HFFc6 (cell line): ENCODE results near the gene BMPR1B. TPM values are rescaled to one million over a fixed set of nuclear protein-coding genes. Genes with fewer than 3 reads are reported as not detected.

Source experiments
- DNase-seq: peaks from one replicate; pipeline ENCODE4 v3.0.0-alpha.2; 2018
- H3K27ac Mint-ChIP-seq: 2 replicates; pipeline ENCODE4 v1.8.0; 2020; ENCODE audit warnings: mild to moderate bottlenecking, mixed read lengths
- H3K27me3 Mint-ChIP-seq: 2 replicates; pipeline ENCODE4 v1.8.0; 2021; ENCODE audit warnings: mild to moderate bottlenecking, moderate library complexity, mixed read lengths; ENCODE audit not compliant: insufficient read depth
- H3K36me3 Mint-ChIP-seq: 2 replicates; pipeline ENCODE4 v1.8.0; 2021; ENCODE audit warnings: low read depth, mixed read lengths
- H3K4me1 Mint-ChIP-seq: 2 replicates; pipeline ENCODE4 v1.8.0; 2020; ENCODE audit warnings: low read depth, mixed read lengths
- H3K4me3 Mint-ChIP-seq: 2 replicates; pipeline ENCODE4 v1.8.0; 2020; ENCODE audit warnings: mild to moderate bottlenecking, moderate library complexity, mixed read lengths
- H3K9me3 Mint-ChIP-seq: 2 replicates; pipeline ENCODE4 v1.8.0; 2020; ENCODE audit warnings: mild to moderate bottlenecking, mixed read lengths
- total RNA-seq, 6 experiments: library from RNA; stranded (reverse); fragmentation: NEBNext Ultra II Directional; extraction: Animal tissue kit (Norgen Biotek cat#: 25700); gene quantifications; 2 replicates in 1 of 6; 3 replicates in 5 of 6; pipeline ENCODE4 v1.2.3, GENCODE V29; 2021
- TF ChIP-seq, protein P1 (sequence below): fragments of 200-600 bp; sonication (generic); IDR thresholded peaks from 2 replicates; pipeline ENCODE4 v1.5.0; 2021; ENCODE audit warnings: antibody characterized with exemption, mild to moderate bottlenecking

Gene BMPR1B
- total RNA-seq, 6 experiments from 2014 or later: not detected

DNA sequence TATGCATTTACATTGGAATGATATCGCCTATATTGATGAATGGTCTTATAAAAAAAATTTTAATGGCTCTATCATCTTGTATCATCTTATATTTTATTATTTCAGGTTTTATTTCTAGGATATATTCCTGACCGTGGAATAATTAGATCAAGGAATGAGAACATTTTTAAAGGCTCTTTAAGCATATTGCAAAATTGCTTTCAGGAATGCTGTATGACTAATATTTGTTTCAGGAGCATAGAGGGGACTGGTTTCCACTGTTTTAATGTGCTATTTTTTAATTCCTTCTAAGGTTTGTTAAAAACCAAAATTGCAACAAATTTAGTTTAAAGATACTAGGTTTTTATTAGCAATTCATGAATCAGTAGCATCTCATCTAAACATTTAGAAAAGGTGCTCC is 120.2 kb downstream of the BMPR1B start:
- Mint-ChIP-seq H3K27me3 (peaks cover 1% of the 10 kb centered on the region; the same call in 1 of the 2 replicates), H3K4me3 (no peak overlapping the region), H3K9me3 (no peaks in the 10 kb centered on the region), H3K4me1 (peaks cover 15% of the 10 kb centered on the region), H3K36me3 (no peaks in the 10 kb centered on the region), H3K27ac (no peak overlapping the region)
- peak; percentile 15 for DNase-seq
- TF ChIP-seq, protein P1, sequence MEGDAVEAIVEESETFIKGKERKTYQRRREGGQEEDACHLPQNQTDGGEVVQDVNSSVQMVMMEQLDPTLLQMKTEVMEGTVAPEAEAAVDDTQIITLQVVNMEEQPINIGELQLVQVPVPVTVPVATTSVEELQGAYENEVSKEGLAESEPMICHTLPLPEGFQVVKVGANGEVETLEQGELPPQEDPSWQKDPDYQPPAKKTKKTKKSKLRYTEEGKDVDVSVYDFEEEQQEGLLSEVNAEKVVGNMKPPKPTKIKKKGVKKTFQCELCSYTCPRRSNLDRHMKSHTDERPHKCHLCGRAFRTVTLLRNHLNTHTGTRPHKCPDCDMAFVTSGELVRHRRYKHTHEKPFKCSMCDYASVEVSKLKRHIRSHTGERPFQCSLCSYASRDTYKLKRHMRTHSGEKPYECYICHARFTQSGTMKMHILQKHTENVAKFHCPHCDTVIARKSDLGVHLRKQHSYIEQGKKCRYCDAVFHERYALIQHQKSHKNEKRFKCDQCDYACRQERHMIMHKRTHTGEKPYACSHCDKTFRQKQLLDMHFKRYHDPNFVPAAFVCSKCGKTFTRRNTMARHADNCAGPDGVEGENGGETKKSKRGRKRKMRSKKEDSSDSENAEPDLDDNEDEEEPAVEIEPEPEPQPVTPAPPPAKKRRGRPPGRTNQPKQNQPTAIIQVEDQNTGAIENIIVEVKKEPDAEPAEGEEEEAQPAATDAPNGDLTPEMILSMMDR: no peak

DNA sequence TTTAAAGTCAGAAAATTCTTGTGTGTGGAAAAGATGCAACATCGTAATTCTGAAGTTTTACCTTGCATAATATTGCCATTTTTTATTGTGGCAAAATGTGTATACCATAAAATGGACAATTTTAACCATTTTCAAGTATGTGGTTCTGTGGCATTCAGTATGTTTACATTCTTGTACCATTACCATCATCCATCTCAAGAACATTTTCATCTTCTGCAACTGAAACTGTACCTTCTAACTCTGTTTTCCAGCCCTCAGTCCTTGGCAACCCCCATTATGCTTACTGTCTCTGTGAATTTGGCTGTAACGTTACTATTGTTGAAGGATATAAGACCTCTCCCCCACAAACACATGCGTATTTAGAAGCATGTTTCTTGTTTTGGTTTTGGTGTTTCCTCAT is 123.2 kb downstream of the BMPR1B start:
- H3K4me1 Mint-ChIP-seq: peaks cover 15% of the 10 kb centered on the region
- H3K4me3 Mint-ChIP-seq: no peak overlapping the region
- H3K27ac Mint-ChIP-seq: no peak overlapping the region
- no peaks in the 10 kb centered on the region for H3K36me3 Mint-ChIP-seq
- no peaks in the 10 kb centered on the region for H3K9me3 Mint-ChIP-seq
- TF ChIP-seq, protein P1: no peak
- H3K27me3 Mint-ChIP-seq: no peaks in the 10 kb centered on the region; the same call in 1 of the 2 replicates
- no peak for DNase-seq

DNA sequence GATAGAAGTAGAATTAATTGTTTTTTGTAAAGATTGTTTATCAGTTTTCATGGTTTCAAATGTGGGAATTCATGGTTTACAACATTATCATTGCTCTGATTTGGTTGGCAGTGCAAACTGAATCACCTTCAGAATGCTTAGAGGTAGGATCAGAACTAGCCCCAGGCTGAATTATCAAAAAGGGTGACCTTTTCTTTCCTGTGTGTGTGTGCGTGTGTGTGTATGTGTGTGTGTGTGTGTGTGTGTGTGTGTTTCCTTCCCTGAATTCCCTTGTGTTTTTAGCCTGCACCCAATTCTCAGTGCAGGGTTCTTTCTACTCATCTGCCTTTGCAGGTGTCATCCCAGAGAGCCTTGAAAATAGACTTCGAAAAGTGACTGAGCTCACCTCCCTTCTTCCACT is 125.0 kb downstream of the BMPR1B start:
- Mint-ChIP-seq H3K4me1 (peaks cover 15% of the 10 kb centered on the region), H3K9me3 (no peaks in the 10 kb centered on the region), H3K27me3 (peaks cover 1% of the 10 kb centered on the region; the same call in 1 of the 2 replicates), H3K36me3 (no peaks in the 10 kb centered on the region), H3K27ac (no peak overlapping the region), H3K4me3 (no peak overlapping the region)
- TF ChIP-seq, protein P1: no peak
- no peak for DNase-seq

DNA sequence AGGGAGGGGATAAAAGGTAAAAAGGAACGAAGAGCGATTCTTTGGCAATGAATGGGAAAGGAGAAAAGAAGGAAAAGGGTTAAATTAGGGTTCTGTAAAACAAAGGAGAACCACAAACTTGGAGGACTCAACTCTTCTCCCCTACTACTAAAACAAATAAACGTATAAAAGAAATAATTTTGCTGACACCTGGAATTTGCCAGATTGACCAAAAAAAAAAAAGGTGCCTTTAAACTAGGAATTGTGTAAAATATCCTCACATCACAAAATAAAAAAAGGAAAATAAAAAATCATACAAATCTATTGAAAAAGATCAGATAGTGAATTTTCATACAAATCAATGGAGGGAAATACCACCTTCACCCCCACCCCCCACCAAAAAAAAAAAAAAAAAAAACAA is 129.3 kb downstream of the BMPR1B start:
- no peak for DNase-seq
- TF ChIP-seq, protein P1: no peak
- Mint-ChIP-seq H3K27me3 (peaks cover 1% of the 10 kb centered on the region; the same call in 1 of the 2 replicates), H3K27ac (no peak overlapping the region), H3K36me3 (no peaks in the 10 kb centered on the region), H3K4me1 (no peaks in the 10 kb centered on the region), H3K4me3 (no peak overlapping the region), H3K9me3 (no peaks in the 10 kb centered on the region)

DNA sequence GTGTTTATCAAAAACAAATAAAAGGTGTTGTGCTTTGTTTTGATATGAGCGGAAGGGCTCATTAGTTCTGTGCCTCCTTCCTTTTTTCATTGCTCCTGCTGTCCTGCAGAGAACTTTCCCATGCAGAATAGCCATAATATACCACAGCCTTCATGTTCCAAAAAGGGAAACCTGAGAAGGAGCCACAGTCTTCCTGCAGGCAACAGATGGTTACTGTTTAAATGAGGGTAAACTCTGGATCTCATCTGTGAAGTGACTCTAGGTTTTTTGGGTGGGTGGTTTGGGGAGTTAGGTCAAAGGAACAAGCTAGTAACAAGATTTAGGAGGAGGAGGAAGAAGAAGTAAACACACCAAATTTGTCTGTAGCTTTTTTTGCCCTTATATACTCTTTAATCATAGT is 131.8 kb downstream of the BMPR1B start:
- TF ChIP-seq, protein P1: no peak
- no peak overlapping the region for H3K4me3 Mint-ChIP-seq

DNA sequence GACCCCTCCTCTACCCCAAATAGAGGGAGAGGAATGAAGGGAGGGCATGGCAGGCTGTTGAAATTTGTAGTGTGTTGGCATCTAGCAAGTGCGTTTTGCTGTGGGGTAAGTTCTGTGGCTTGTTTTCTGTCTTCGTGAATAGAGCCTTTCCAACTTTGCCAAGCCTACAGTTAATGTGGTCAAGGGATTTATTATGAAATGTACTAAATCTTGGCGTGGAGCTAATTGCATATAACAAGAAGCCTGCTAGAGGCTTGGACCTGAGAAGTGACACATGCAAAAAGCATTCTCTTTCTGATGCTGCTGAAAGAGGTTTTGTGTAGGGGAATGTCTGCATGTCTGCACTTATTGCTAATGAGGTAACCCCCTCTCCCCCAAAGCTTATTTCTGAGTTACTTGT is 132.2 kb downstream of the BMPR1B start:
- no peaks in the 10 kb centered on the region for H3K4me1 Mint-ChIP-seq
- H3K27ac Mint-ChIP-seq: no peak overlapping the region
- no peak overlapping the region for H3K4me3 Mint-ChIP-seq
- no peaks in the 10 kb centered on the region for H3K36me3 Mint-ChIP-seq
- H3K9me3 Mint-ChIP-seq: no peaks in the 10 kb centered on the region
- H3K27me3 Mint-ChIP-seq: peaks cover 1% of the 10 kb centered on the region; the same call in 1 of the 2 replicates
- TF ChIP-seq, protein P1: no peak
- no peak for DNase-seq

More for the DNA sequence above, 131.8 kb downstream of the BMPR1B start:
- H3K36me3 Mint-ChIP-seq: no peaks in the 10 kb centered on the region
- no peaks in the 10 kb centered on the region for H3K9me3 Mint-ChIP-seq
- DNase-seq: no peak
- no peak overlapping the region for H3K27ac Mint-ChIP-seq
- H3K27me3 Mint-ChIP-seq: peaks cover 1% of the 10 kb centered on the region; the same call in 1 of the 2 replicates
- no peaks in the 10 kb centered on the region for H3K4me1 Mint-ChIP-seq
